Measurements from ENCODE around the gene NGEF.
"Not testable (repeated sequence)": the region's sequence is repeated elsewhere in the genome, so short reads cannot be mapped to it uniquely, and the experiment has no call there.

Gene NGEF

GRCh38 chr2:232863996-232864395, 149.1 kb downstream of the NGEF start:
- DNase-seq = no peak

DNA sequence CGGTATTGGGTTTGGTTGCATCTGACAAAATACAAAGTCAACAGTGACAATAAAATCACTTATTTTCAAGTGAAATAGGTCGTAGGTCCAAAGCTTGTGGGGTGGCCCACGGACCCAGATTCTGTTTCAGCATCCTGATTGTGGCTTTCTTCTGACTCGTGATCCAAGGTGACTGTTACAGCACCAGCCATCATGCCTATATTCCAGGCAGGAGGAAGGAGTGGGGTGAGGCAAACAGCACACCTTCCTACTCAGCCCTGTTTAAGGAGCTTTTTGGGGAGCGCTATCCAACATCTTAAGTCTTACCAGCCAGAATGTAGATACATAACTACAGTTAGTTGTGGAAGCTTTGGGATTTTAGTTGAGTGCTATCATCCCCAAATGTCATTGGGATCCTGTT, 151.7 kb downstream of the NGEF start:
- no peak for DNase-seq

DNA sequence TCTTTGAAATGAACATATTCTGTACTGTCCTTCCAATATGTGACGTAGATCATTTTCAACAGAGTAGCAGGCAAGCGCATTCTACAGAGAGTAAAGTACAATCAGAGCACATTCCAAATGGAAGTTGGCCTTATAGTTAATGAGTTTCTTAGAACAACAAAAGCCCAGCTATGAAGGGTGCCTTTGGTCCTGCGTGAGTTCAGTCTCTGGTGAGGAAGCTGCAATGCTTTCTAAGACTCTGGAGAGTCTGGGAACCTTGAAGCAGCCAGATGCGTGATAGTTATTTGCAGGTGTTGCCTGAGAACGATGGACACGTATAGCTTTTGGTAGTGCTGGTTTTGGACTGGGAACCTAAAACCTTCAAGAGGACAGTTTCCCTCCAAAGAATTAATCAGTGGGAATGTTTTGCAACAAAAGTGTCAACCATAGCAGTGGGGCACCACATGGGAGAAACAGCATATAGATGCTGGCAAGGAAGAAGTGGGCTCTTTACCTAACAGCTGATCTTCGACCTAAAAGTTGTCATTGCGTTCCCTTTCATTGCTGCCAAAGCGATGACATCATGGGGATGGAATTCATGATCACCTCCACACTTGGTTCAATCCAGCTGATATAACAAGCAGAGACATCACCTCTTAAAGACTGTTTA, 152.3 kb downstream of the NGEF start:
- no peak for DNase-seq

GRCh38 chr2:232859385-232859916, 153.6 kb downstream of the NGEF start:
- no peak for DNase-seq

DNA sequence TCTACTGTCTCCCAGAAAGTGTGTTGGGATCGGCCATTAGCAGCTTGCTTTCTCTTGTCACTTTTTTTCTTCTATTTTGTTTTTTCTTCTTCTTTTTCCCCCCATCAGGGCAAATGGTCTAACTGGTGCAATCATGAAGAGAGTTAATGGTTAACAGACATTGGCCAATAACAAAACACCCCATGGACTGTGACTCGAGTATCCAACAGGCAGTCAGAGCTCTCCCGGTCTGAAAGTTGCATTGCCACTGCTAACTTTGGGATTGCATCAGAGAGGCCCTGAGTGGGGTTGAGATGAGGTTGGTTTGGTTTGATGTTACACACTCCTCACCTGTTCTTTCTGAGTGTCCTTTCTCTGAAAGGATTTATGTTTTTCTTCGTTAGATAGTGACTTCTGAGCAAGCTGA, 155.9 kb downstream of the NGEF start:
- no peak for DNase-seq

GRCh38 chr2:232854082-232854481, 159.0 kb downstream of the NGEF start:
- DNase-seq = no peak

- no peak for DNase-seq
Measured at GRCh38 chr2:232852676-232853075, 160.4 kb downstream of the NGEF start.

GRCh38 chr2:232852081-232852480, 161.0 kb downstream of the NGEF start:
- DNase-seq = not testable (repeated sequence)

DNA sequence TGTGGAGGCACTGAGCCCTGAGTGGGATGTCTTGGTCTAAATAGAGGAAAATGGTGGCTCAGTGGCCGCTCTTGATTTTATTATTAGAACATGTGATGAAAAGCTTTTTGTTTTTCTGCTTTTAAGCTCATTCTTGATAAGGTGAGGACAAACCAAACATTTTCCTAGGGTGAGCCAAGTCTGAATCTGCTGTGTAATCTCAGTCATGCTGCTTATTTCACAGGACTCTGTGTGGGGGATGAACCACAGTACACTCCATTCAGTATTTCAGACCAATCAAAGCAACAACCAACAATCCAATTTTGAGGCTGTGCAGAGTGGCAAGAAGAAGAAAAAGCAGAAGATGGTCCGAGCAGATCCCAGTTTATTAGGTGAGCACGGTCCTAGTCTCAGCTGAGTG, 163.0 kb downstream of the NGEF start:
- DNase-seq = no peak

DNA sequence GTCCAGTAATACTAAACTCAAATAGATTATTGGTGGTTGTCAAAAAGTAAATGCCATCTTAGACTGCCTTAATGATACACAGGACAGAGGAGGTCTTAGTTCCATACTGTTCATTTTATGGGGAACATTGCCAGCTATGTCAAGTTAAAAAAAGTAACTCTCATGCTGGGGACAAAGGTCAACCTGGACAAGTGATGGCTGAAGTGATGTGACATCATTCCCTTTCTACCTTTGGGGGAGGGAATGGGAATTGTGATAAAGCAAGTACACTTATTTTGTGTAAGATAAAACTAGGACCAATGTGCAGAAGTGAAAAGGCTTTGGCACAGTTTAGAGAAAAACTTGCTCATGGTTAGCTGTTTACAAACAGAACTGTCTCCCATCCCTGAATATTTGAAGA, 167.0 kb downstream of the NGEF start:
- no peak for DNase-seq

DNA sequence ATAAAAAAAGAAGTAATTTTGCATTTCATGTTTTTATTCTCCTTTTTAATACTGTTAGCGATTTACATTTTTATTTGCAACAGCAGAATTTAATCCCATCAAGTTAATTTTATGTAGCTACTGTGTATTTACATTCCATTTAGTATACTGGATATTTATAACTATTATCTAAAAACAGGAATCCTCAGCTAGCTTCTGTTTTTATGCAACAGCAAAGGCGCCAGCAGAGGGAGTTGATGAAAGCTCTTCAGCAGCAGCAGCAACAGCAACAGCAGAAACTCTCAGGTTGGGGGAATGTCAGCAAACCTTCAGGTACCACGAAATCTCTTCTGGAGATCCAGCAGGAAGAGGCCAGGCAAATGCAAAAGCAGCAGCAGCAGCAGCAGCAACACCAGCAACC, 169.2 kb downstream of the NGEF start:
- no peak for DNase-seq

- no peak for DNase-seq
Measured at GRCh38 chr2:232842689-232843088, 170.4 kb downstream of the NGEF start.

GRCh38 chr2:232839411-232840079, 173.5 kb downstream of the NGEF start:
- no peak for DNase-seq

DNA sequence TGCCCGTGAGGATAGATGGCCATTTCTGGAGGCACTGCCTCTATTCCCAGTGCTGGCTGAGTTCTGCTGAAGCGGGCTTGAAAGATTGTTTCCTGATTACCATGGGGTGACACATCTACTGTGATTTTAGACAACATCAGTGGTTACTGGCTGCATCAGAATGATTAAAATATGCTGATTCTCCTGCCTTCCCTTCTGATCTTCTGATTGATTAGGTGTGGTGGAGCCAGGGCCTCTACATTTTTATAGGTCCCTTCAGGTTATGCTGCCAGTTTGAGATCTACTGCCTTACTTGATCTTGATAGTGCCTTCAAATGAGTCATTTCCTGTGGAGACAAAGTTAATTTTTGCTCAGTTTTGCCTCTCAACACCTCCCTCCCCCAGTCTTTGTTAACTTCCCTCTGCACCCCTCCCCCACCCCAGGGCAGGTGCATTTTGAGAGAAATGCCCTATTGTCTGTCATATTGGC, 174.6 kb downstream of the NGEF start:
- peak in 2 of 3 experiments; percentile 3 to 28 for DNase-seq

DNA sequence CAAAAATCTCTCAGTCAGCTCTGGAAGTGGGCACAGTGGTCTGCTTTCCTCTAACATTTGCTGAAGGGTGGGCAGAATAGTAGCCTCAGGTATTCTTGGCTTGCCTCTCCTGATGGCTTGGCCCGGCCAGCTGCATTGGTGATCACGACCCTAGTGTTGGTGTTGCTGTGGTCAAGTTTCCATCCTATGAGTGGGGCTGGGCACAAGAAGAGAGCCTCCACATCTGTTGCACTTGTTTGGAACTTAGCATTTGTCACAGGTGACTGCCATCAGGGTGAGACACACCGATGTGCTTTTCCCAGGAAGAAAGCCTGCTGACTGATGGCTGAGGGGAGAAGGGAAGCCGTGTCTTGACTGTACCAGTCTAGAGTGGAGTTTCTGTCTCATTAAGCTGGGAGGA, 176.1 kb downstream of the NGEF start:
- no peak for DNase-seq

DNA sequence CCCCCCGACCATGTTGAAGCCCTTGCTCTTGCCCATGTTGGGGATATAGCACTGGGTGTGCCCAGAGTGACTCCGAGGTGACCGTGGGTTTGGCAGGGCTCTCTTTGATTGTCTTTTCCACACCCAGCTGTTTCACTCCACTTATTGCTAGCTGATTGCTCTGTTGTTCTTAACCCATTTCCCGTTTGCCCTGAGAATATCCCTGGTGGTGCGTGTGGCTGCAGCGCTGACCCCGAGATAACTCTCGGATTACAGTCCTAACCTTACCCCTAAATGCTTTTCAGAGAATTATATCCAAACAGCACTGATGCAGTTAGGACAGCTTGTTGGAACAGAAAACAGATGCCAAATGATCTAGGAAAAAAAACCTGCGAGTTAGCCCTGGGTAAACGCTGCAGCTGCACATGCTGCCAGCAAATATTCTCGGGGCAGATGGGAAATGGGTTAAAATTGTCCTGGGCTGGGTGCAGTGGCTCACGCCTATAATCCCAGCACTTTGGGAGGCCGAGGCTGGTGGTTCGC, 177.3 kb downstream of the NGEF start:
- DNase-seq = no peak

DNA sequence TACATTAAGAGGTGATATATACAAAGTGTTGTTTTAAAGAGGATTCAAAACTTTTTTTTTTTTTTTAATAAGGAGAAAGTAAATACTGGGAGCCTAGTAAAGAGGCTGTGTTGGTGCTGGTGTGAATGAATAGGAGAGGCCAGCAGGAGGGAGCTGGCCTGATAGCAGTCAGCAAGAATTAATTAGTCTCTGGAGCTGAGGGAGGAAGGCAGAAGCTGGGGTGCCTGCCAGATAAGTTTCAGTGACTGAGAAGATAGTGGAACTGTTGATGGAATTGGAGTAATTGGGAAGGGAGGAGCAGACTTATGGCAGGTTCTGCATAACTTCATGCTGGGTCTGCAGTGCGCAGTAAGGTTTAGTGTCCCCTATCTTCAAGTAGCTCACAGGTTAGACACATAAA, 179.2 kb downstream of the NGEF start:
- DNase-seq = no peak

DNA sequence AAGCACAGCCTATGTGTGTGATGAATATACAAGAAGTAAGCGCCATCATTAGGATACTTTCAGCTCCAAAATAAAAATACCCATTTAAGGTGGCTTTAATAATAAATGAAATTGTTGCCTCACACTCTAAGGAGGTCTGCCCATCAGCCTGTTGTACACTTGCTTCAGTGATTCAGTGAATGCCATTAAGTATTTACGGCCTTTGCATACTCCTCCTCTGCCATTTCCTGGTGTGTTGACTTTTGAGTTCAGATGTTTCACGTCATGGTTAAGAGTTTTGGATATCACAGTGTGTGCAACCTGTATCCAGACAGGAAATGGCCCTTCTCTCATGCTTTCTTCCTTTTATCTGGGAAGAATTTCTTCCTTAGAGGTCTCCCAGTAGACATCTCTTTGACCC, 181.6 kb downstream of the NGEF start:
- DNase-seq = no peak

DNA sequence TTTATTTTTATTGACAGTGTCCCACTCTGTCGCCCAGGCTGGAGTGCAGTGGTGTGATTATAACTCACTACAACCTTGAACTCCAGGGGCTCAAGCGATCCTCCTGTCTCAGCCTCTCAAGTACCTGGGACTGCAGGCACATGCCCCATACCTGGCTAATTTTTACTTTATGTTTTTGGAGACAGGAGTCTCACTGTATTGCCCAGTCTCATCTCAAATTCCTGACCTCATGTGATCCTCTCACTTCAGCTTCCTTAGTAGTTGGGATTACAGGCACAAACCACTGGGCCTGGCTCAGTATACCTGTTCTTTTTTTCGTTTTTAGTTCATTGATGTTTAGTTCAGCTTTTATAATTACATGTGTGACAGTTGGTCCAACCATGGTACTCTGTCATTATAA, 183.1 kb downstream of the NGEF start:
- DNase-seq = no peak
